ENCODE results near the gene C11orf52. TPM values are rescaled to one million over a fixed set of nuclear protein-coding genes. Genes with fewer than 3 reads are reported as not detected.

C11orf52 gene, protein sequence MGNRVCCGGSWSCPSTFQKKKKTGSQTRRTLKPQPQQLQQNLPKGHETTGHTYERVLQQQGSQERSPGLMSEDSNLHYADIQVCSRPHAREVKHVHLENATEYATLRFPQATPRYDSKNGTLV
- total RNA-seq (1 to 10 TPM in 8 of 9 donors, under 1 TPM in 1; 0.79 to 8.3 (median 2.0) TPM), polyA plus RNA-seq (1 to 10 TPM; 2.3 to 2.9 TPM)
- long read RNA-seq, donor 1, partial matches to known transcripts, result 0 of 2 reads
- long read RNA-seq, donor 1, other reads (novel, unspliced or antisense), result 1 of 2 reads
- long read RNA-seq, donor 2, partial matches to known transcripts, result 1 of 6 reads
- long read RNA-seq, donor 2, other reads (novel, unspliced or antisense), result 2 of 6 reads
- long read RNA-seq, donor 3, result 0 reads

DNA sequence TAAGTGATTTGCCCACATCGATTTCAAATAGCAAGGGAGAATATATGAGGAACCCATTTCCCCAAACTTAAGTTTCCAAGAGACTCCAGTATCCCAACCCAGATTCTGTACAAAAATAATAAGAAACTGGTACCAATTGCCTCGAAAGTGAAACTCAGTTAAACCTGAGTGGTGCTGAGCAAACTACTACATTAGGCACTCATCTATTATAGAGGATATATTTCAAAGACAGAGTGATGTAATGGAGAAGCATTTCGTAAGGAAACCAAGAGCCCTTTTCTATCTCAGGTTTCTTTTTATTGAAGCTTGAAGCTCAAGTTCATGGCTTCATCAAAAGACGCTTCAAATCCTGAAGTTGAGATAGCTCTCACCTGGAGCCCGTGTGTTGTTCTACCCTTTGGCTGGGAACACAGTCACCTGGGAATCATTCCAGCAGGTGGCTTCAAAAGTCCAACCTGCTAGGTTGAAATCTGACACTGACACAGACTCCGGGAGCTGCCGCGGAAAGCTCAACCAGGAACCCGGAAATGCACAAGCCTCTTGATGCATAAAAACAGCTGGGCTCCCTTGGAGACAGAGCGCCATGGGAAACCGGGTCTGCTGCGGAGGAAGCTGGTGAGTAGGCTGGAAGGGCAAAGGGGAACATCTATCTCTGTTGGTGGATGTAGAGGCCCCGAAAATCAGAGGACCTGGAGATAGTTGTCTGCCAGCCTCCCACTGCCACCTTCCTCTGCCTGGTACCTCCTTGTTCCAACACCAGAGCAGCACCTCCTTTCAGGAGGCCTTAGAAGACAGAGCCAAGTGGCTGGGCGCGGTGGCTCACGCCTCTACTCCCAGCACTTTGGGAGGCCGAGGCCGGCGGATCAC is at the start of gene C11orf52:
Gene C11orf52 (plus strand): TSS at position 524 of the 867 bp plus-strand sequence. CDS start 60 bp downstream, at position 584.
- Histone ChIP-seq H3K4me1 (peaks cover 0 to 49% (median 23%) of the 10 kb centered on the region in 12 donors), H3K27me3 (no peaks in the 10 kb centered on the region), H3K4me3 (peak within 1 kb of the TSS in 3 of 12 donors; percentile 13 to 24 (median 17)), H3K27ac (peak within 1 kb of the TSS in 10 of 12 donors; percentile 7 to 67 (median 56)), H3K9me3 (no peaks in the 10 kb centered on the region), H3K36me3 (peaks cover 0 to 6% (median 0%) of the 10 kb centered on the region in 9 donors)
- 48 to 53% (median 51%) methylated on average over 19 of the region's 19 CpGs for WGBS, 4 donors
- DNase-seq, result peak in 2 of 5 donors; percentile 43 to 45
- intact Hi-C loops (cut with DNase I), result no loop called here
- TF ChIP-seq POLR2A (IDR thresholded peaks at IDR 0.05), result no peak
- TF ChIP-seq, protein P1, sequence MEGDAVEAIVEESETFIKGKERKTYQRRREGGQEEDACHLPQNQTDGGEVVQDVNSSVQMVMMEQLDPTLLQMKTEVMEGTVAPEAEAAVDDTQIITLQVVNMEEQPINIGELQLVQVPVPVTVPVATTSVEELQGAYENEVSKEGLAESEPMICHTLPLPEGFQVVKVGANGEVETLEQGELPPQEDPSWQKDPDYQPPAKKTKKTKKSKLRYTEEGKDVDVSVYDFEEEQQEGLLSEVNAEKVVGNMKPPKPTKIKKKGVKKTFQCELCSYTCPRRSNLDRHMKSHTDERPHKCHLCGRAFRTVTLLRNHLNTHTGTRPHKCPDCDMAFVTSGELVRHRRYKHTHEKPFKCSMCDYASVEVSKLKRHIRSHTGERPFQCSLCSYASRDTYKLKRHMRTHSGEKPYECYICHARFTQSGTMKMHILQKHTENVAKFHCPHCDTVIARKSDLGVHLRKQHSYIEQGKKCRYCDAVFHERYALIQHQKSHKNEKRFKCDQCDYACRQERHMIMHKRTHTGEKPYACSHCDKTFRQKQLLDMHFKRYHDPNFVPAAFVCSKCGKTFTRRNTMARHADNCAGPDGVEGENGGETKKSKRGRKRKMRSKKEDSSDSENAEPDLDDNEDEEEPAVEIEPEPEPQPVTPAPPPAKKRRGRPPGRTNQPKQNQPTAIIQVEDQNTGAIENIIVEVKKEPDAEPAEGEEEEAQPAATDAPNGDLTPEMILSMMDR (IDR thresholded peaks at IDR 0.05), result no peak
- no peak for ATAC-seq

DNA sequence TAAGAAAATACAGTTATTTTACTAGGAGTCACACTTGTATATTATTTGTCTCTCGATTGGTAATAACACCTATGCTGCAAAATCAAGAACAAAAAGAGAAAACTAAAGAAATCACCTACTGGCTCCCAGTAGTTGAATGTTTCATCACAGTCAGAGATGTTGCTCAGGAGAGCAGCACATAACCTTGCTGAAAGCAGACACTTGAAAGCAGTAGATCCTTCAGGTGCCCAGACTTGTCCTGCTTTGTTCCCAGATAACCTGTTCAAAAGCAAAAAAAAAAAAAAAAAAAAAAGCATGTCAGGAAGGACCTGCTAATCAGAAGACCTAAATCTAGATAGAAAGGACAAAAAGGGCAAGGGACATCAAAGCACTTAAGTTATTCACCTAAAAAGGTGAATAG is 48.6 kb upstream of the C11orf52 start:
- WGBS, 4 donors, result 89 to 97% (median 93%) methylated on average over 1 of the region's 1 CpG
- H3K4me1 ChIP-seq, result peaks cover 0 to 23% (median 11%) of the 10 kb centered on the region in 12 donors
- intact Hi-C loops (cut with DNase I), result loop anchor here in 7 of 10 donors (5.0 to 10.0 kb wide), 3 partner anchors 107 to 215 kb away; partner anchors contain the start of genes SDHD (in 5 of the 7) and TIMM8B (in 5 of the 7)
- no peak for ATAC-seq
- H3K9me3 ChIP-seq, result no peaks in the 10 kb centered on the region
- H3K27me3 ChIP-seq, result no peaks in the 10 kb centered on the region
- H3K27ac ChIP-seq, result peak overlapping the region in 2 of 12 donors; percentile 90 to 93
- DNase-seq, result no peak
- H3K4me3 ChIP-seq, result peak overlapping the region in 8 of 12 donors; percentile 74 to 94 (median 86)
- H3K36me3 ChIP-seq, result peaks cover 0 to 50% (median 41%) of the 10 kb centered on the region in 9 donors
- TF ChIP-seq, protein P1 (IDR thresholded peaks at IDR 0.05), result no peak
- TF ChIP-seq POLR2A (IDR thresholded peaks at IDR 0.05), result no peak

DNA sequence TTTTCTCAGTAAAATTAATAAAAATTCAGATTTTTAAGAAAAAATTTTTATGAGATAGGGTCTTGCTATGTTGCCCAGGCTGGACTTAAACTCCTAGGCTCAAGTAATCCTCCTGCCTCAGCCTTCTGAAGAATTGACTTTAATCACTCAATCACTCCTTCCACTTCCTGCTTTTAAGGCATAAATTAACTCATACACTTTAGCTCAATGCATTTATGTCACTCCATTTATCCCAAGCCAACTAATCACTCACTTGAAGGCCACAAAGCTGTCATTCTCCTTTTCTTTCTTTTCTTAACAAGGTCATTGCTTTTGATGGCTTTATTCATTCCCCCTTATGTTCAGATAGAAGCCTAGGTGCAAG is 48.2 kb upstream of the C11orf52 start:
- Histone ChIP-seq H3K36me3 (peaks cover 0 to 50% (median 41%) of the 10 kb centered on the region in 9 donors), H3K4me1 (peaks cover 0 to 23% (median 11%) of the 10 kb centered on the region in 12 donors), H3K9me3 (no peaks in the 10 kb centered on the region), H3K27me3 (no peaks in the 10 kb centered on the region), H3K27ac (peak overlapping the region in 11 of 12 donors; percentile 84 to 94 (median 90)), H3K4me3 (peak overlapping the region; percentile 70 to 100 (median 86))
- DNase-seq (no peak), ATAC-seq (no peak)
- intact Hi-C loops (cut with DNase I), result loop anchor here in 7 of 10 donors (5.0 to 10.0 kb wide), 3 partner anchors 107 to 214 kb away; partner anchors contain the start of genes SDHD (in 5 of the 7) and TIMM8B (in 5 of the 7)
- TF ChIP-seq POLR2A (IDR thresholded peaks at IDR 0.05), result no peak
- TF ChIP-seq, protein P1 (IDR thresholded peaks at IDR 0.05), result no peak
